Fibroblast of the conjunctiva (primary cell): ENCODE data around the gene DDX6.

Experiments
- DNase-seq: peaks from one replicate; pipeline ENCODE4 v3.0.0-alpha.2; 2010; ENCODE audit warnings: low read depth

The DDX6 gene

GRCh38 chr11:118699506-118700220 is 91.3 kb downstream of the DDX6 start:
- DNase-seq: no peak
